Stimulated activated CD4-positive, alpha-beta T cell treated with anti-CD3 and anti-CD28 coated beads, Interleukin-2, amount 100 ng/mL, for 4 hours (primary cell): ENCODE results near the gene TNIK.

Source experiments
- DNase-seq: peaks from one replicate; pipeline ENCODE4 v3.0.0-alpha.2; 2020; ENCODE audit warnings: low read depth

Gene TNIK

DNA sequence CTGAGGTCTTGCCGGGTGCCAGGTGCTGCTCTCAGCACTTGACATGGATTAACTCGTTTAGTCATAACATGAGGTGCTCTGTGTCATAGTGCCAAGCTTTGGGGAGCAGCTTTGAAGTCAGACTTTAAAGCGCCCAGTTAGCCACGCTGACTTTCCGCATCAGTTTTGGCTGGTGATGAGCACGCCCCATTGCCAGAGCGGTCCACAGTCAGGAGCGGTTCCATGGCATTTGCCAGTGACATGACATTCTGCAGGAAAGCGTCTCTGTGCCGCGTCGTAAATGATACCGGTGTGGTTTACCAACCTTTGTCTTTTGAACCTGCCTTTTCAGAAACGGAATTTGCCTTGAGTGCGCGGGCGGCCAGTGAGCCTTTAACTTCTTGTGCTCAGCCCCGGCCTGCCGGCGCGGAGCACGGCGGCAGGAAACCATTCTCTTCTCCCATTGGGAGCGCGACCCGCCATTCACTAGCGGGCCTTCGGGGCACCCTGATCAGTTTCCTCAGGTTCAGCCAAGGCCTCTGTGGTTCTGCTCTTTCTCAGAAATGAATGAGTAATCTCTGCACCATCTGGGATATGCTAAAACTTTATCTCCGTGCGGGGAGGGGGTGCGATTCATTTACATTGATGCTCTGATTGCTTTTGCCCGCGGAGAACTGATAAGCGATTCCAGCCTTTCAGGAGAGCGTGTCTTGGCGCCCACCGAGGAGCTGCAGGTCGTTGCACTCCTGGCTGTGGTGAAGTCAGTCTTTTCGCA, 432.0 kb downstream of the TNIK start:
- no peak for DNase-seq

DNA sequence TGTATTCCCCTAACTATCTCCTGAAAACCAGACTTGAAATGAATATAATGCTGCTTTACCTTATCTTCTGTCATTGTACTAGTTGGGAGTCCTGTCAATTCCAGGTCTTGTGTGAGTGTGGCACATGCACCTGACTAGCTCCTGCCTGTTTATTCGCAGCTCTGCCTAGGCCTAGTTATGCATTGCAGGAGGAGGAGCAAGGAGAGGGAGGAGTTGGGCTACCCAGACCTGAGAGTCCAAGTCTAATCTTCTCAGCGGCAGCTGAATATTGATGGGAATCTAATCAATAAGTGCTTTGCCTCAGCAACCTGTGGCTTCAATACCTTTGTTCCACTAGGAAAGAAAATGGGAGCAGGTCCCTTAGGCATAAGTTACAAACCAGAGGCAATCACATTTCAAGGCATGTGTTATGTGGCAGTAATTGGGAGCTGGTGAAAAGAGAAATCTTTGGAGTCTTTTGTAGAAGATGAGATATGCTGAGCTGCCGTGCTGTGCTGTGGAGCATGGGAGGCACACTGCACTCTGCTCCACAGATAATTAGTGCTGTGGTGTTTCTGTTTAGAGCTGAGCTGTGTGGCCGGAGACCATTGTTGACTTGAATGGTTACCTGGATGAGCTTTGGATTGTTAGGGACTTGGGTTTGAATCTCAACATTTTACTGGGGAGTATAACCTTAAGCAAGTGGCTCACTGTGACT, 433.5 kb downstream of the TNIK start, which contains the start of gene SLC2A2:
Gene SLC2A2 (minus strand): TSS at position 124 of the 697 bp plus-strand sequence. CDS start 50 bp downstream, at position 74.
- no peak for DNase-seq

DNA sequence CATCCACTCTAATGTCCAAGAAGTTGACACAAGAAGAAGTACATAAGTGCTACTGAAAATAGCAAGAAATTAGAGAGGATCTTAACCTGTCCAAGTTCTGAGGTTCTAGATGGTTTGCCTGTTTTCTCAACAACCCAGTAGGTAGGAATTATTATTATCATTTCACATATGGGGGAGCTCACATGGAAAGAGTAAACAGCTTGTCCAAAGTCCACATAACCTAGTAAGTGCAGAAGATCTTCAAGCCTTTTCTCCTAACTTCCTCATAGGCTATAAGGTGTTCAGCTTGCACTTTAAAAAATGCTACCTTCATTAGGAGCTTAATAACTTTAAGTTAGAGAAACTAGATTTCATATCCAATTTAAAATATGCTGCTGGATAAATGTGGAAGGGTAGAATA, 436.6 kb downstream of the TNIK start:
- no peak for DNase-seq

DNA sequence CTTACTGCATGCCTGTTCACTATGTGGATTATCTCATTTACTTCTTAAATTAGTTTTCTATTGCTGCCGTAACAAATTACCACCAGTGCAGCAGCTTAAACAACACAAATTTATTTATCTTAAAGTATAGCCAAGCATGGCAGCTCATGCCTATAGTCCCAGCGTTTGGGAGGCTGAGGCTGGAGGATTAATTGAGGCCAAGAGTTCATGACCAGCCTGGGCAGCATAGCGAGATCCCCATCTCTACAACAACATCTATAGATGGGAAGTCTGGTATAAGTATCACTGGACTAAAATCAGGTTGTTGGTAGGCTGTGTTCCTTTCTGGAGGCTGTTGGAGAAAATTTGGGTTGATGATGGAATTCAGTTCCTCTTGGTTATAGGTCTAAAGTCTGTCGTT, 438.8 kb downstream of the TNIK start:
- no peak for DNase-seq

DNA sequence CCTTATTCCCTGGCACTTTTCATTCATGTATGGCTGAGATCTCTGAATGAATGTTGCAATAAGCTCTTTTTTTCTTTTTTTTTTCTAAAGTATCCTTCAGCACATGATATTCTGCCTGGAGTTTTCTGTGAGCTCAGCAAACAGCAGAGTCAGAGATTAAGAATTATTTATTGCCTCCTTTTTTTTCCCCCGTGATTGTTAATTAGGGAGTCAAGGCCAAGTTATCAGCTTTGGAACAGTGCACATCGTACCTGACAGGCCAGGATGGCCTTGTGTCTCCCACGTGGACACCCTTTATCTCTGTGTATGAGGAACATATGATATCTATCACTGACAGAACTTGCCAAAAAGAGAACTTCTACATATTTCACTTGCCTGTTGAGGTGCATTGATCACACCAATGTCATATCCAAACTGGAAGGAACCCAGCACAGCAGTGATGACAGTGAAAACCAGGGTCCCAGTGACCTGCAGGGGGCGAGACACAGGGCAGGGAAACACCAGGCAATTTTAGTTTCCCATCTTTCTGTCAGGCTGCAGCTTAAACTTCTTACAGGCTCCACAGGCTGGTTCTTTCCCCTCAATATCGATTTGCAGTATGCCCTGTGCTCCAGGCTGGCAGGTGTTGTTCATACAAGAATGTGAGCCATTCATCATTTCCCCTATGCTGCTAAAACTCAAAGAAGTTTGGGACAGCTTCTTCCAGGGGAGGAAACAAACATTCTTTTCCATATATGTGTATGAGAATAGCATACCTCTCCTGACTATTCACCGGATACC, 441.9 kb downstream of the TNIK start:
- DNase-seq = no peak

DNA sequence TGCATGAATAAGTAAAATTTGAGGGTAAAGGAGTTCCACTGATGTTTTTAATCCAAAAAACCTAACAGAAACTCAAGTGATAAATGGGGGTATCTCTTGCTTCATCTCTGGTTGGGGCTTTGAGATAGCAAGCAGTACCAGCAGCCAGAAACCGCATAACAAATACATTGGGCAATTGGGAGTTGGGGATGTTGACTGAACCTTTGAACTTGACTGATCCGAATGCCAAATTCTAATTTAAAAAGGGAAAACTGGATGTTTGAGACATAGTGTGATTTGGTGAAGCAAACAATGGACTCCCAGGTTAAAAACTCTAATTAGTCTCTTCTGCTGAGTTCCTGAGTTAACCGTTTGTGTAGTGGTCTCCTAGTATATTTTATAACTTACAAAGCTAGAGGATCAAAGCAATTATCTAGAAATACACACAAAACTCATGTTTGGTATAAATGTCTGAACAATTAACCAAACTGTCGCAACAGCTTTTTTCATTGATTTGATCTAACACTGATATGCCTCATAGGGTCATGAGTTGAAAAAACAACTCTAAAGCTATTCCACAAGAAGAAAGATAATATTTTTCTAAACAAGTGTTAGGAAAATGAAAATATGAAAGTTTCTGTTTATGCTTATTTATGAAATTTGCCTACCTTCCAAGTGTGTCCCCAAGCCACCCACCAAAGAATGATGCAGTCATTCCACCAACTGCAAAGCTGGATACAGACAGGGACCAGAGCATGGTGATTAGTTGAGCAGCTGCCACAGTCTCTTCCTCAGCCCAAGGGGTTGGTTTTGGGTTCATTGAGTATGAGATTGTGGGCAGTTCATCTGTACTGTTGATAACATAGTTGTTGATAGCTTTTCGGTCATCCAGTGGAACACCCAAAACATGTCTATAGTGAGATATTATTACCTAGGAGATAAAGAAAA, 446.1 kb downstream of the TNIK start:
- DNase-seq = no peak

DNA sequence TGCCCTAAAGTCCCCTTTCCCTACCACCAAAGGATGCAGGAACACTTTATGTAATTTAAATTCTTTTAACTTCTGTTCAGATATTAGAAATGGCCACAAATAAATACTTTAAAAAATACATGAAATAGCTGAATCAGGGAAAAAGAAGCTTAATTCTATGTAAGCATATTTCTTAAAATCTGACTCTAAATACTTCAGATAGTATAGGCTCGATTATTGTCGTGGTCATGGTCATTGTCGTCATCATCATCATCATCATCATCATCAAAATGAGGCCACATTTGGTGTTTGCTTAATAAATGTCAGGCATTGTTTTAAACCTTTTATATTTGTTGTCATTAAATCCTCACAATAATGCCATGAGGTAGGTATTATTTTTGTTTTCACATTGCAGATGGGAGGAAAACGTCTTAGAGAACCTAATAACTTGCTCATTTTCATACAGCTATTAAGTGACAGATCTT, 448.3 kb downstream of the TNIK start:
- no peak for DNase-seq
